ENCODE data around the gene ZNF644.
"Not testable (repeated sequence)": the region's sequence is repeated elsewhere in the genome, so short reads cannot be mapped to it uniquely, and the experiment has no call there.

The ZNF644 gene

DNA sequence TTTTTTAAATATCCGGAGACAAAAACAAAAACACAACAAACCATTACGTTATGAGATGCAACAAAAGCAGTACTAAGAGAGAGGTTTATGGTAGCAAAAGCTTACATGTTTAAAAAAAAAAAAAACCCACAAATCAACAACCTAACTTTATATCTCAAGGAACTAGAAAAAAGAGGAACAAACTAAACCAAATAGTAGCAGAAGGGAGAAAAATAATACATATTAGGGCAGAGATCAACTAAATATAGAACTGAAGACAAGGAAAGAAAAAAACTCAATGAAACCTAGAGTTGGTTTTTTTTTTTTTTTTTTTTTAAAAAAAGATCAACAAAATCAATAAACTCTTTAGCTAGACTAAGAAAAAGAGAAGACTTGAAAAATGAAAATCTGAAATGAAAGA, 34.9 kb downstream of the ZNF644 start:
- DNase-seq (ENCODE audit: low read depth), result no peak

- DNase-seq (ENCODE audit: low read depth), result no peak
Measured at GRCh38 chr1:90977522-90977921, 44.3 kb downstream of the ZNF644 start.

- DNase-seq (ENCODE audit: low read depth), result no peak
Measured at GRCh38 chr1:90973897-90974798, 47.7 kb downstream of the ZNF644 start.

DNA sequence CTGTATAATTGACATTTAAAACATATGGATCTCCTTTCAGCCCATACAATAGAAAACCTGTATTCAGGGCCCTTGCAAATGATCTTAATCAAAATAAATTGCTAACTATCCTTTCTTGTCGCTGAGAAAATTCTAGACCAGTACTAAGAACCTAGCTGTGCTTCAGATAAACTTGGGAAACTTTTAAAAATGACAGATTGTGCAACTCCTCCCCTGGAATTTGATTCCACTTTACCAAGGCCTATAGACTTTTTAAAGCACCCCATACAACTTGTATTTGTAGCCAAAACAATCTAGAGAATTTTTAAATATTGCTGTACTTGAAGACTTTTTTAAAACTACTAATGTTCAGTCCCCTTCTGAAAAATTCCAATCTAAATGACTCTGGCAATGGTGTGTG, 51.6 kb downstream of the ZNF644 start:
- DNase-seq (ENCODE audit: low read depth), result no peak

DNA sequence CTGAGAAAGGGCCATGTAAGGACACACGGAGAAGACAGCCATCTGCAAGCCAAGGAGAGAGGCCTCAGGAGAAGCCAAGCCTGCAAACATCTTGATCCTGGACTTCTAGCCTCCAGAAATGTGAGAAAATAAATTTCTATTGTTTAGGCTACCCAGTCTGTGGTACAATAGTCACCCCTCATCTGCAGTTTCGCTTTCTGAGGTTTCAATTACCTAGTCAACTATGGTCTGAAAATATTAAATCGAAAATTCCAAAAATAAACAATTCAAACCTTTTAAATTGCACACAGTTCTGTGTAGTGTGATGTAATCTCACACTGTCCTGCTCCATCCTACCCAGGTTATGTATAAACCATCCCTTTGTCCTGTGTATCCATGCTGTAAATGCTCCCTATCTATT, 52.6 kb downstream of the ZNF644 start:
- no peak for DNase-seq (ENCODE audit: low read depth)

DNA sequence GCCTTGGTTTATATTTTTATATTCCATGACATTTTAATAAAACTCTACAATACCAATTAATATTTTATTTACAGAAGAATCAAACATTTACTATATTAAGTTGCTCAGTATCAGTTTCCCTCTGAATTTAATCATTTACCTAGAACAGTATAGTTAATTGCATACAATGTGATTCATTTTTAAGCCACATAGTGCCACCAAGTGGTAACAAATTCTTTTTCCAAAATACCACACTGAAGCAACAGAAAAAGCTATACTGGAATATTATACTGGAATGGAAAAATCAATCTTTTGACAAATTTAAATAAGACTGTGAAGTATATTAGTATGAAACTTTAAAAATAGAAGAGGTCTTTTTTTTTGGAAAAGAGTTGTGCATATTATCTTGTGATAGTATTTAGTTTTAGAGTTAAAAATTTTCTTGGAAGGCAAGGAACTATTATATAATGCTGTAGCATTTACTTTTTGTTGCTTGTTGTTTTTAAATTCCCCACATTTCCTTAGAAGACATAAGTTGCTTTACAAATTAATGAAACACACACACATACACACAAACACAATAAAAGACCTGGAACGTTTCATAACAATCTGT, 57.3 kb downstream of the ZNF644 start:
- no peak for DNase-seq (ENCODE audit: low read depth)

GRCh38 chr1:90963651-90964050, 58.2 kb downstream of the ZNF644 start:
- DNase-seq (ENCODE audit: low read depth), result no peak

DNA sequence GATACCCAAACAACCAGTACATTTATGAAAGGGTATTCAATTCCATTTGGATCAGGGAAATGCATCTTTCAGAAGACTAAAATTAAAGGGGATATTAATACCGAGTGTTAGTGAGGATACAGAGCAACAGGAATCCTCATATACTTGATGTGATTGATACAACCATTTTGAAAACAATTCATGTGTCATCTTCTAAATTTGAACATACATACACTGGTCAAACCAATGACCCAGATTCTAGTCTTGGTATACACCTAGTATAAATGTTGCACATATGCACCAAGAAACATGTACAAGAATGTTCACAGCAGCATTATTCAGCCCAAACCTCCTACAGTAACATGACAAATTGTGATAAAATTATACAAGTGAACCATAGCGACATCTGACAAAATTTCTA, 58.6 kb downstream of the ZNF644 start:
- no peak for DNase-seq (ENCODE audit: low read depth)

DNA sequence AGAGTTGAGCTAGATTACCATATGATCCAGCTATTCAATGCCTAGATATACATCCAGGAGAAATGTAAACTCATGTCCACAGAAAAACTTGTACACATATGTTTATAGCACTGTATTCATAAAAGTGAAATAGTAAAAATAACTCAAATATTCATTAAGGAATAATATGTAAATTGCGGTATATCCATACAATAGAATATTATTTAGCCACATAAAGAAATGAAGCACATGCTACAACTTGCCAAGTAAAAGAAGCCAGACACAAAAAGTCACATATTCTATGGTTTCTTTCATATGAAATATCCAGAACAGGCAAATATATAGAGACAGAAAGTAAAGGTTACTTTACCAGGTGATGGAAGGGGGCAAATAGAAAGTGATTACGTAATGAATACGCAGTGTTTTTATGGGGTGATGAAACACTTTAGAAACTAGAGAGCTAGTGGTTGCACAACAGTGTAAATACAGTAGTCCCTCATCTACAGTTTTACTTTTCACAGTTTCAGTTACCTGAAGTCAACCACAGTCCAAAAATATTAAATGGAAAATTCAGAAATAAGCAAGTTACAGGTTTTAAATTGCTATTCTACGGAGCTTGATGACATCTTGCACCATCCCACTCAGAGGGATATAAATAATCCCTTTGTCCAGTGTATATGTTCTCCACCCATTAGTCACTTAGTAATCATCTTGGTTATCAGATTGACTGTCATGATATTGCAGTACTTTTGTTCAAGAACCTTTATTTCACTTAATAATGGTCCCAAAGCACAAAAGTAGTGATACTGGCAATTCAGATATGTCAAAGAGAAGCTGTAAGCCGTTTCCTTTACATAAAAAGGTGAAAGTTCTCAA, 62.3 kb downstream of the ZNF644 start:
- no peak for DNase-seq (ENCODE audit: low read depth)

DNA sequence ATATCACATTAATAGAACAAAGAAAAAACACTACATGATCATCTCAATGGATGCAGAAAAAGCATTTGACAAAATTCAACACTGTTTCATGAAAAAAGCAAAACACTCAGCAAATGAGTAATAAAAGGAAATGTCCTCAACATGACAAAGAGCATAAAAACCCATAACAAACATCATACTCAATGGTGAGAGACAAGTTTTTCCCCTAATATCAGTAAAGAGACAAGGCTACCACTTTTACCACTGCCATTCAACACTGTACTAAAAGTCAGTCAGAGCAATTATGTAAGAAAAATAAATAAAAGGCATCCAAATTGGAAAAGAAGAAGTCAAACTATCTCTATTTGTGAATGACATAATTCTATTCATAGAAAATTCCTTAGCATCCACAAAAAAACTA, 64.3 kb downstream of the ZNF644 start:
- DNase-seq (ENCODE audit: low read depth), result no peak

DNA sequence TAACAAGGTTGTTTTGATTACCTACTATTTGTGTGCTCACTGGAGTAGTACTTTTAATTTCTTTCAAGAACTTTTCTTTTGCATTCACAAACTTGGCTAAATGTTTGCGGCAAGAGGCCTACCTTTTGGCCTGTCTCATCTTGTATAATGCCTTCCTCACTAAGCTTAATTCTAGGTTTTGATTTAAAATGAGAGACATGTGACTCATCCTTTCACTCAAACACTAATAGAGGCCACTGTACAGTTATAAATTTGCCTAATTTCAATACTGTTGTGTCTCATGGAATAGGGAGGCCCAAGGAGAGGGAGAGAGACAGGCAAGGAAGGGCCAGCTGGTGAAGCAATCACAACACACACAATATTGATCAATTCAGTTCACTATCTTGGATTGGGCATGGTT, 66.1 kb downstream of the ZNF644 start:
- DNase-seq (ENCODE audit: low read depth), result no peak

DNA sequence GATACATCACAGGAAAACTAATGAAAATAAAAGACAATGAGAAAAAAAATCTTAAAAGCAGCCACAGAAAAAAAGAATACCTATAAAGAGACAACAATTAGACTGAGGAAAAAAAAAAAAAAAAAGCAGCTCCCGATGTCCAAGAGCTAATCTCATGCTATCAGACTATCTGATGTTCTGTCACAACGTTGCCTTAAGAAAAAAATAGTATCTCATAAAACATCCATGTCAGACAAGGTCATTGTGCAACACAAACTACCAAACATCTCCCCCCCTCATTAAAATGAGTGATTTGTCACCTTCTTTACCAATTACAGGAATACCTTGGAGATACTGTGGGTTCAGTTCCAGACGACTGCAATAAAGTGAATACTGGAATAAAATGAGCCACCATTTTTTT, 68.9 kb downstream of the ZNF644 start:
- no peak for DNase-seq (ENCODE audit: low read depth)

DNA sequence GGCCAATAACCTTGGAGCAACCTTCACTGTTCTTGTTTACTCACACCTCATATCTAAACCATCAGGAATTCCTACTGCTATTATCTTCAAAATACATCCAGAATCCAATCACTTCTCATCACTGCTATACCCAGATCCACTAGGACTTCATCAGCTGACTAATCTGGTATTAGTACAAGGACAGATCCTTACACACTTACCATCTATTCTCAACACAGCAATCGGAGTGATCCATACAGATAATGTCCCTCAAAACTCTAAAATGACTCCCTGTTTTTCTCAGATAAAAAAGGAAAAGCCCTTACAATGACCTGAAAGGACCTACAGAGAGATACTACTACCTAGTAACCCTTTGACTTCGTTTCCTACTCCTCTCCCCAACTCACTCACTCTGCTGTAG, 70.8 kb downstream of the ZNF644 start:
- DNase-seq (ENCODE audit: low read depth), result no peak

DNA sequence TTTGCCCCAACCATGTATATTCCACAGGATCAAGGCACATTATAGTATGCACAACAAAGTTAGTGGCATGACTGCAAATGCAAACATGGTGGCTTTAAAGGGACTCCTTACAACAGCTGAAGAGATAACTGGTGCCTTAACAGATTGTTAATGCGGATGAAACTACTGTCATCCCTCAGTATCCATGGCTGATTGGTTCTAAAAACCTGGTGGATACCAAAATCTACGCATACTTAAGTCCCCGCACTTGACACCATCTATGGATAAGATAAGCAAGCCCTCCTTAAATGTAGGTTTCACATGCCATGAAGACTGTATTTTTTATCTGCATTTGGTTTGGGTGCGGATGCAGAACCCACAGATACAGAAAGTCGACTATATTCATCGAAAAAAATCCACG, 73.5 kb downstream of the ZNF644 start:
- no peak for DNase-seq (ENCODE audit: low read depth)

DNA sequence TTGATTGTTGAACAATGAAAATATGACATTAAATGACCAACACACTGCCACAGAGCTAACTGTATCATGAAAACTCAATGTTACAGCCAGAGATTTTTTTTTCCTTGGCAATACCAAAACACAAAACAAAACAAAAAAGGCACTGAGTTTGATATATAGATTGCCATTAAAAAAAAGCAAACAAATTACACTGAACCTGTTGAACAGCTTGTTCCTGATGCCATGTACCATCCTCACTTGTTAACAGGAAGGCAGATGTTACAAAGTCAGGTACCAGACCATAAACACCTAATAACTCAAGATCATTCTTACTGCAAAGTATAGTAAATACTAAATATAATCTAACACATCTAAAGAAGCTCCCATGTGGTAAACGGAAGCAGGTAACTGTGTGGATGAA, 75.2 kb downstream of the ZNF644 start:
- DNase-seq (ENCODE audit: low read depth), result no peak

GRCh38 chr1:90945287-90945686, 76.5 kb downstream of the ZNF644 start:
- DNase-seq (ENCODE audit: low read depth), result no peak

GRCh38 chr1:90943966-90944365, 77.9 kb downstream of the ZNF644 start:
- no peak for DNase-seq (ENCODE audit: low read depth)

- no peak for DNase-seq (ENCODE audit: low read depth)
Measured at GRCh38 chr1:90940746-90941145, 81.1 kb downstream of the ZNF644 start.

DNA sequence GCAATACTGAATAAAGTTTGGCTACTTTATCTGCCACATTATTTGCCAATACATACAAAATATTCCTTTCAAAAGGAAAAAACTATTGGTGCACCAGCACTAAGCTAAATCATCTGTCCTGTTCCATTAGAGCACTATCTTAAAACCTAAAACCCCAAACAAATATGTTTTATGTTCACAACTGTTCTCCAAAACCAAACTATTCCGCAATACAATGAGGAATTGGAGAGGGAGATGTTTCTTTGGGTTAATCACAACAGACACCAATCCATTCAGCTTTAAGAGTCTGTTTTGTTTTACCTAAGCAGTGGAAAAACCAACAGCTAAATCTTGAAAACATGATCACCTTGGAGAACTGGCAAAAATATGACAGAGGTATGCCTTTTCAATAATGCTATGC, 85.1 kb downstream of the ZNF644 start:
- DNase-seq (ENCODE audit: low read depth), result no peak

- DNase-seq (ENCODE audit: low read depth), result no peak
Measured at GRCh38 chr1:90936061-90936460, 85.8 kb downstream of the ZNF644 start.

DNA sequence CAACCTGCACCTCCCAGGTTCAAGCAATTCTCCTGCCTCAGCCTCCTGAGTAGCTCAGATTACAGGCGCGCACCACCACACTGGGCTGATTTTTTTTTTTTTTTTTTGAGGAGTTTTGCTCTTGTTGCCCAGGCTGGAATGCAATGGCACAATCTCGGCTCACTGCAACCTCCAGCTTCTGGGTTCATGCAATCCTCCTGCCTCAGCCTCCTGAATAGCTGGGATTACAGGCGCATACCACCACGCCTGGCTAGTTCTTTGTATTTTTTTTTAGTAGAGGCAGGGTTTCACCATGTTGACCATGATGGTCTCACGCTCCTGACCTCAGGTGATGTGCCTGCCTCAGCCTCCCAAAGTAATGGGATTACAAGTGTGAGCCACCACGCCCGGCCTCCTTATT, 93.6 kb downstream of the ZNF644 start:
- not testable (repeated sequence) for DNase-seq (ENCODE audit: low read depth)

GRCh38 chr1:90927674-90928073, 94.2 kb downstream of the ZNF644 start:
- DNase-seq (ENCODE audit: low read depth), result not testable (repeated sequence)

- no peak for DNase-seq (ENCODE audit: low read depth)
Measured at GRCh38 chr1:90926971-90927370, 94.9 kb downstream of the ZNF644 start.
